Spleen (tissue), 7 donors: ENCODE data around the gene SLC7A4.

Source experiments
- POLR2A ChIP-seq, 3 donors: fragments of 450-650 bp; IDR thresholded peaks; one replicate each; pipeline ENCODE4 v1.5.1; 2017; ENCODE audit warnings: antibody characterized with exemption in 3 of 3, mild to moderate bottlenecking in 1 of 3
- TF ChIP-seq, protein P1 (sequence below), 11 experiments: fragments of 200-600 bp in 7 of 11; fragments of 450-650 bp in 4 of 11; sonication (generic) in 4 of 11; IDR thresholded peaks in 8 of 11; conservative IDR thresholded peaks in 3 of 11; 1 replicate in 7 of 11; 2 replicates in 4 of 11; pipeline versions ENCODE4 v1.4.0 to v1.8.0; 2016 to 2021; ENCODE audit warnings: antibody characterized with exemption in 11 of 11, inconsistent platforms in 4 of 11, mild to moderate bottlenecking in 1 of 11
- donor health status: DM: no; HTN: no; CAD: no; lungs with moderate emphysema.
- donor health status: DM: no; HTN: no; CAD: no.
- donor health status: DM: no; HTN: no; CAD: no.

DNA sequence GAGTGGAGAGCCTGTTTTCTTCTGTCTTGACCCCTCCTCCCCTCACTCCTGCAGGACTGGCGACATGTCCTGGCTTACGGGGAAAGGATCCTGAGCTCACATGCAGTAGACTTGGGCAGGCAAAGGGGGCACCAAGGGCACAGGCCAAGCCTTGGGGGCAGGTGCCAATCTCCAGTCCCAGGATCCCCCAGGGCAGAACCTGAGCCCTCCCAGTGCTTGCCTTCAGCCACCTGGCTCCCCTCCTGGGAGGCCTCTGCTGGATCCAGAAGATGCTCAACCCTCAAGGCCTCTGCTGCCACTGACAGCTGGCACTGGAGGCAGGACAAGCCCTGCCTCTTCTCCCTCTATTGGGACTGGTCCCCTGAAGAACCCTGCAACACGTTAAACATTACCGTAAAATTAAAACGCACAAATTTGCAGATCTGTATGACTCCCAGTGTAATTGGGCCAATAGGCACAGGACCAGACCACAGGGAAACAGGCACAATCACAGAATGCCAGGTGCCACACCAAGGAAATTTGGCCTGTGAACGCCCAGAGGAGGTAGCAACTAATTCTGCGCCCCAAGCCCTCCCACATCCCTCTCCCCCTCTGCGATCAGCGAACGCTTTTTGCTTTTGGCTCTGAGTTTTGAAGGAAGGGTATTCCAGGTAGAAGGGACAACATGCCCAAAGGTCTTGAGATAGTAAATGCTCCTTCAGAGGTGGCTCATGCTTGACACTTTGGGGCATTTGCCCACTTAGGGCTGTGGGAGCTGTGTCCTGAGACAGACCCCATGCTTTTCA lies 51.2 kb downstream of the SLC7A4 start:
- TF ChIP-seq, protein P1, sequence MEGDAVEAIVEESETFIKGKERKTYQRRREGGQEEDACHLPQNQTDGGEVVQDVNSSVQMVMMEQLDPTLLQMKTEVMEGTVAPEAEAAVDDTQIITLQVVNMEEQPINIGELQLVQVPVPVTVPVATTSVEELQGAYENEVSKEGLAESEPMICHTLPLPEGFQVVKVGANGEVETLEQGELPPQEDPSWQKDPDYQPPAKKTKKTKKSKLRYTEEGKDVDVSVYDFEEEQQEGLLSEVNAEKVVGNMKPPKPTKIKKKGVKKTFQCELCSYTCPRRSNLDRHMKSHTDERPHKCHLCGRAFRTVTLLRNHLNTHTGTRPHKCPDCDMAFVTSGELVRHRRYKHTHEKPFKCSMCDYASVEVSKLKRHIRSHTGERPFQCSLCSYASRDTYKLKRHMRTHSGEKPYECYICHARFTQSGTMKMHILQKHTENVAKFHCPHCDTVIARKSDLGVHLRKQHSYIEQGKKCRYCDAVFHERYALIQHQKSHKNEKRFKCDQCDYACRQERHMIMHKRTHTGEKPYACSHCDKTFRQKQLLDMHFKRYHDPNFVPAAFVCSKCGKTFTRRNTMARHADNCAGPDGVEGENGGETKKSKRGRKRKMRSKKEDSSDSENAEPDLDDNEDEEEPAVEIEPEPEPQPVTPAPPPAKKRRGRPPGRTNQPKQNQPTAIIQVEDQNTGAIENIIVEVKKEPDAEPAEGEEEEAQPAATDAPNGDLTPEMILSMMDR (IDR thresholded peaks at IDR 0.05 in 8 of 11, conservative IDR thresholded peaks at IDR 0.05 in 3 of 11) = no peak
- TF ChIP-seq POLR2A (IDR thresholded peaks at IDR 0.05) = no peak
